ENCODE measurements around the gene FMNL3. TPM values are rescaled to one million over a fixed set of nuclear protein-coding genes. Genes with fewer than 3 reads are reported as not detected.

Gene FMNL3
- total RNA-seq, 6 donors from 2014 or later, result 13.0 to 46.7 (median 29.4) TPM

GRCh38 chr12:49687941-49688340, 19.3 kb downstream of the FMNL3 start:
- H3K4me1 ChIP-seq, result peaks cover 23 to 30% (median 24%) of the 10 kb centered on the region in 4 donors
- DNase-seq (no peak), ATAC-seq (ENCODE audit: low FRiP score in 2 of 2) (no peak)
- TF ChIP-seq, protein P1, sequence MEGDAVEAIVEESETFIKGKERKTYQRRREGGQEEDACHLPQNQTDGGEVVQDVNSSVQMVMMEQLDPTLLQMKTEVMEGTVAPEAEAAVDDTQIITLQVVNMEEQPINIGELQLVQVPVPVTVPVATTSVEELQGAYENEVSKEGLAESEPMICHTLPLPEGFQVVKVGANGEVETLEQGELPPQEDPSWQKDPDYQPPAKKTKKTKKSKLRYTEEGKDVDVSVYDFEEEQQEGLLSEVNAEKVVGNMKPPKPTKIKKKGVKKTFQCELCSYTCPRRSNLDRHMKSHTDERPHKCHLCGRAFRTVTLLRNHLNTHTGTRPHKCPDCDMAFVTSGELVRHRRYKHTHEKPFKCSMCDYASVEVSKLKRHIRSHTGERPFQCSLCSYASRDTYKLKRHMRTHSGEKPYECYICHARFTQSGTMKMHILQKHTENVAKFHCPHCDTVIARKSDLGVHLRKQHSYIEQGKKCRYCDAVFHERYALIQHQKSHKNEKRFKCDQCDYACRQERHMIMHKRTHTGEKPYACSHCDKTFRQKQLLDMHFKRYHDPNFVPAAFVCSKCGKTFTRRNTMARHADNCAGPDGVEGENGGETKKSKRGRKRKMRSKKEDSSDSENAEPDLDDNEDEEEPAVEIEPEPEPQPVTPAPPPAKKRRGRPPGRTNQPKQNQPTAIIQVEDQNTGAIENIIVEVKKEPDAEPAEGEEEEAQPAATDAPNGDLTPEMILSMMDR (IDR thresholded peaks at IDR 0.05), result no peak
- TF ChIP-seq POLR2AphosphoS5 (IDR thresholded peaks at IDR 0.05) (no peak), POLR2A (IDR thresholded peaks at IDR 0.05) (no peak), EP300 (IDR thresholded peaks at IDR 0.05) (no peak)
- H3K4me3 ChIP-seq, result no peak overlapping the region
- no peak overlapping the region for H3K27ac ChIP-seq
- 71 to 90% methylated on average over 2 of the region's 2 CpGs for WGBS, 2 donors
- H3K36me3 ChIP-seq, result no peaks in the 10 kb centered on the region
- no peaks in the 10 kb centered on the region for H3K27me3 ChIP-seq
- no peaks in the 10 kb centered on the region for H3K9me3 ChIP-seq

GRCh38 chr12:49684310-49684854, 22.8 kb downstream of the FMNL3 start:
- Histone ChIP-seq H3K4me1 (peaks cover 7 to 16% (median 10%) of the 10 kb centered on the region in 4 donors), H3K27me3 (no peaks in the 10 kb centered on the region), H3K4me3 (no peak overlapping the region), H3K36me3 (no peaks in the 10 kb centered on the region), H3K9me3 (no peaks in the 10 kb centered on the region), H3K27ac (no peak overlapping the region)
- DNase-seq (no peak), ATAC-seq (ENCODE audit: low FRiP score in 2 of 2) (no peak)
- TF ChIP-seq POLR2AphosphoS5 (IDR thresholded peaks at IDR 0.05) (no peak), POLR2A (IDR thresholded peaks at IDR 0.05) (no peak), EP300 (IDR thresholded peaks at IDR 0.05) (no peak)
- TF ChIP-seq, protein P1 (IDR thresholded peaks at IDR 0.05), result no peak
- WGBS, 2 donors, result 83 to 84% methylated on average over 5 of the region's 5 CpGs

DNA sequence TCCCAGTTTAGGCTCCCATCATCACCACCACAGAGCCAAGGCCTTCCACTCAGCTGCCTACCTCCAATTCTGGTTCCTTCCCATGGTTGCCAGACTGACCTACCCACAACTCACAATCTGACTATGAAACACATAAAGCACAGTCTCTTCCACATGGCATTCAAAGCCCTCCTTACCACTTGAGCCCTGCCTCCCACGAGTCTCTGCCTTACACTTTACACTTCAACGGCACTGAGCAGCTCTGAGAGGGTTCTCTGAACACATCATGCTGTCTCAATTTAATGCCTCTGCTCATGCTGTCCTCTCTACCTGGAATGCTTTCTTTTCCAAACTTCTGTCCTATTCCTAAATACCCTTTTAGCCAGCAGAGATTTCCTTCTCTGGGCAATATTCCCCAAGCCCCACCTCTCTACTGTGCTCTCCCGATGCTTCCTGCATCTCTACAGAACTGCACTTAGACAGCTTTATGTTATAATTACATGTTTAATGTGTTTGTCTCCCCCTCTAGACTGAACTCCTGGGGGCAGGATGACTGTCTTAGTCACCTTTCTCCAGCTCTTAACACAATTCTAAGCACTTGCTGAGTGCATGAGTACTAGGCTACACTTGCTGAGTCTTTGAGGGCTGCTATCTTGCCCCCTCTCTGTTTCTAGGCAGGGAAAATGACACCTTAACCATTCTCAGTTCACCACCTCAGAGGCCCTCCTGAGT, 23.5 kb downstream of the FMNL3 start:
- no peak for TF ChIP-seq POLR2AphosphoS5 (IDR thresholded peaks at IDR 0.05)
- no peak for TF ChIP-seq EP300 (IDR thresholded peaks at IDR 0.05)
- no peak for TF ChIP-seq POLR2A (IDR thresholded peaks at IDR 0.05)
- TF ChIP-seq, protein P1 (IDR thresholded peaks at IDR 0.05), result no peak
- H3K36me3 ChIP-seq, result no peaks in the 10 kb centered on the region
- DNase-seq, result no peak
- no peak for ATAC-seq (ENCODE audit: low FRiP score in 2 of 2)
- H3K9me3 ChIP-seq, result no peaks in the 10 kb centered on the region
- 58 to 62% methylated on average over 3 of the region's 3 CpGs for WGBS, 2 donors
- peaks cover 5 to 16% (median 8%) of the 10 kb centered on the region in 4 donors for H3K4me1 ChIP-seq
- no peaks in the 10 kb centered on the region for H3K27me3 ChIP-seq
- no peak overlapping the region for H3K4me3 ChIP-seq
- H3K27ac ChIP-seq, result no peak overlapping the region

GRCh38 chr12:49680075-49680474, 27.1 kb downstream of the FMNL3 start:
- Histone ChIP-seq H3K27ac (no peak overlapping the region), H3K4me3 (no peak overlapping the region), H3K9me3 (no peaks in the 10 kb centered on the region), H3K36me3 (no peaks in the 10 kb centered on the region), H3K4me1 (peaks cover 6 to 14% (median 11%) of the 10 kb centered on the region in 4 donors), H3K27me3 (no peaks in the 10 kb centered on the region)
- ATAC-seq (ENCODE audit: low FRiP score in 2 of 2) (no peak), DNase-seq (no peak)
- TF ChIP-seq POLR2AphosphoS5 (IDR thresholded peaks at IDR 0.05), result no peak
- TF ChIP-seq EP300 (IDR thresholded peaks at IDR 0.05), result no peak
- TF ChIP-seq, protein P1 (IDR thresholded peaks at IDR 0.05), result no peak
- TF ChIP-seq POLR2A (IDR thresholded peaks at IDR 0.05), result no peak
- 92 to 95% methylated on average over 1 of the region's 1 CpG for WGBS, 2 donors
